Measurements from ENCODE around the gene YIPF3. TPM values are rescaled to one million over a fixed set of nuclear protein-coding genes. Genes with fewer than 3 reads are reported as not detected.

The YIPF3 gene
- total RNA-seq, 1 donor from 2014 or later: 133 TPM

DNA sequence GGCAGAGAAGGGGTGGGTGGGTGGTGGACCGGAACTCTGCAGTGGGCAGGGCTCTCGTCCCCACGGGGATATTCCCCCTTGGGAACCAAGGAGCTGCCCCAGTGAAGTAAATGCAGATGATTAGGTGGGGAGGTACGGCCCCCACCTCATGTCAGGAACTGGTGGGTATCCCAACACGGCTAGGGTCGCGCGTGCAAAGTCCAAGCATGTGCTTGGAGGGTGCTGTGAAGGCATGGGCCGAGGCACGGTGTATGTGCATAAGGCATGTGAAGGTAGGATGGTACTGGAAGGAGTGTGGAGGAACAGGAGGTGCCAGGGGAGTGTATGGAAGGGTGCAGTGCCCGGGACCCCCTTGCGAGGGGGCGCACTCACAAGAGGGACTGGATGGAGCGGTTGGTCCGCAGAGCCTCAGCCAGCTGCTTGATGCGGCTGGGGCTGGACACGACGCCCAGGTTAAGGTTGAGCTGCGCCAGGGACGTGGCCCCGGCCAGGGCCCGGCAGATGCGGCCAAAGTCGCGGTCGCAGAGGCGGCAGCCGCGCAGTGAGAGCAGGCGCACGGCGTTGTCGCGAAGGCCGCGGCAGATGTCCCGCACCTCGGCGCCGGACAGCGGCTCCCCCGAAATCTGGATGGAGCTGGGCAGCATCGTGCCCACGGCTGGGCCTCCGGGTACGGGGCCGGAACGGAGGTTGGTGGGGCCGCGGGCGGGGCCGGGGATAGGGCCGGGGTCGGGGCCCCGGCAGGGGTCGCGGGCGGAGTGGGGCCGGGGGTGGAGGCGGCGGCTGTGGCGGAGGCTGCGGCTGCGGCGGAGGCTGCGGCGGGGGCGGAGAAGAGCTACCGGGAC, 7.4 kb downstream of the YIPF3 start:
- H3K4me1 Mint-ChIP-seq (ENCODE audit: low read depth): peaks cover 11% of the 10 kb centered on the region
- H3K27ac Mint-ChIP-seq (ENCODE audit: unreplicated experiment): no peak overlapping the region
- H3K9me3 Mint-ChIP-seq (ENCODE audit: low read depth): no peaks in the 10 kb centered on the region
- no peaks in the 10 kb centered on the region for H3K27me3 Mint-ChIP-seq (ENCODE audit: low read depth)
- TF ChIP-seq, protein P1, sequence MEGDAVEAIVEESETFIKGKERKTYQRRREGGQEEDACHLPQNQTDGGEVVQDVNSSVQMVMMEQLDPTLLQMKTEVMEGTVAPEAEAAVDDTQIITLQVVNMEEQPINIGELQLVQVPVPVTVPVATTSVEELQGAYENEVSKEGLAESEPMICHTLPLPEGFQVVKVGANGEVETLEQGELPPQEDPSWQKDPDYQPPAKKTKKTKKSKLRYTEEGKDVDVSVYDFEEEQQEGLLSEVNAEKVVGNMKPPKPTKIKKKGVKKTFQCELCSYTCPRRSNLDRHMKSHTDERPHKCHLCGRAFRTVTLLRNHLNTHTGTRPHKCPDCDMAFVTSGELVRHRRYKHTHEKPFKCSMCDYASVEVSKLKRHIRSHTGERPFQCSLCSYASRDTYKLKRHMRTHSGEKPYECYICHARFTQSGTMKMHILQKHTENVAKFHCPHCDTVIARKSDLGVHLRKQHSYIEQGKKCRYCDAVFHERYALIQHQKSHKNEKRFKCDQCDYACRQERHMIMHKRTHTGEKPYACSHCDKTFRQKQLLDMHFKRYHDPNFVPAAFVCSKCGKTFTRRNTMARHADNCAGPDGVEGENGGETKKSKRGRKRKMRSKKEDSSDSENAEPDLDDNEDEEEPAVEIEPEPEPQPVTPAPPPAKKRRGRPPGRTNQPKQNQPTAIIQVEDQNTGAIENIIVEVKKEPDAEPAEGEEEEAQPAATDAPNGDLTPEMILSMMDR (IDR thresholded peaks at IDR 0.05): no peak
- DNase-seq (ENCODE audit: low spot score): no peak
- H3K4me3 Mint-ChIP-seq (ENCODE audit: unreplicated experiment): peak overlapping the region; percentile 70
- H3K36me3 Mint-ChIP-seq (ENCODE audit: low read depth): peaks cover 16% of the 10 kb centered on the region

DNA sequence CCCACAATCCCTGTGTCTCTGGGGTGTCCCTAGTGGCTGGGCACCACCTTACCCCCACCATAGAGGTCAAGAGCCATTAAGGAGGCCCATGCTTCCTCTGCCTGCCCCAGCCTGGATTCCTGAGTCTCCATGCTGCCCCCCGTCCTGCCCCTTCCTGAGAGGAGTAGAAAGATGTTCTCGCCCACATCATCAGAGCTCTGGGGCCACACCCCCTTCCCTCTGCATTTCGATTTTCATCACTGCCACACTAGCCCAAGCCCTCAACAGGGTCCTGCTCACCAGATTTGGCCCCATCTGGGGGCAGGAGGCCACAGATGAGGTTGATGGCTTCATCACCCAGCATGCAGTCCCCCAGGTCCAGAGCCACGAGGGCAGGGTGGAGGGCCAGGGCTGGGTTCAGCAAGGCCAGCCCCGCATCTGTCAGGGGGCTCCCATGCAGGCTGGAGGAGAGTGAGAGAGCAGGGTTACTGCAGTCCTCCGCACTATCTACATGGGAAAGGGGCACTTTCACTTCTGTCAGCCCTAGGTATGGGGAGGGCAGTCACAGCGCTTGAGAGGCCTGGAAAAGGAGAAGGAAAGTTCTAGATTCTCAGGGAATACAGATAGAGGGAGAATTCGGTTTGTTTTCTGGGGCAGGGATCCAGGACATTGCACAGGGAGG, 8.1 kb downstream of the YIPF3 start:
- no peaks in the 10 kb centered on the region for H3K9me3 Mint-ChIP-seq (ENCODE audit: low read depth)
- DNase-seq (ENCODE audit: low spot score): no peak
- H3K27me3 Mint-ChIP-seq (ENCODE audit: low read depth): no peaks in the 10 kb centered on the region
- peaks cover 7% of the 10 kb centered on the region for H3K4me1 Mint-ChIP-seq (ENCODE audit: low read depth)
- no peak overlapping the region for H3K27ac Mint-ChIP-seq (ENCODE audit: unreplicated experiment)
- H3K36me3 Mint-ChIP-seq (ENCODE audit: low read depth): peaks cover 16% of the 10 kb centered on the region
- TF ChIP-seq, protein P1 (IDR thresholded peaks at IDR 0.05): no peak
- H3K4me3 Mint-ChIP-seq (ENCODE audit: unreplicated experiment): peak overlapping the region; percentile 70

DNA sequence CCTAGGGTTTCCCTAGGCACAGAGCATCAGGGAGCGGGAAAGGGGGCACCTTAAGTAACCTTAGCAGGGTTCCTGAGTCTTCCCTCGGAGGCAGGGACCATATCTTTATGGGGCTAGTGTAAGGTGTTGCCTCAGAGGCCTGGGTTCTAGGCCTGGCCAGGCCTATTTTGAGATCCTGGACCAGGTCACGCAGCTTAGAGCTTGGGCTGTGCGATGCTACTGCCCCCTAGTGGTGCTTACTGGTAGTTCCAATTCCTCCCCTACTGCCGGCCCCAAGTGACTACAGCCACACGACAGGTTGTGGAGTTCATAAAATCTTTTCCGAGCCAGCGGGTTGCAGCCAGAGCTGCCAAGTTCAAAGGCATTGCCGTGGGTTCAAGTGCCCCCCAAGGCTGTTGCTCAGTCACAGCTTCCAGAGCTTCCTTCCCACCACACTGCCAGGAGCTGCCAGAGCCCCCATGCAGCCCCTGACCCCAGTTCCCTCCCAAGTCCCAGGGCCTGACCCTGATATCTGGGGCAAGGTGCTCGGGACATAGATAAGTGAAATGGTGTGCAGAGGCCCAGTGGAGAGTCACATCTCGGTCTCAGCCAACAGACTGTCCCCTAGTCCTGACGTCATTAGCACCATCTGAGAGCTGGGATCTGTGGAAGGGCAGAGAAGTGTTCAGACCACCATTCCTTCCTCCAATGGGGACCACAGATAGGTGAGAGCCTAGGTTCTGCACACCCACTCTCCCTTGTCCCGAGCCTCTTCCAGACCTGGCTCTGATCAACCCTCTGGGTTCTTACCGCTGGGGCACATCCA, 9.9 kb downstream of the YIPF3 start:
- Mint-ChIP-seq H3K9me3 (ENCODE audit: low read depth) (no peaks in the 10 kb centered on the region), H3K27ac (ENCODE audit: unreplicated experiment) (no peak overlapping the region), H3K4me3 (ENCODE audit: unreplicated experiment) (no peak overlapping the region), H3K27me3 (ENCODE audit: low read depth) (no peaks in the 10 kb centered on the region), H3K36me3 (ENCODE audit: low read depth) (peaks cover 13% of the 10 kb centered on the region), H3K4me1 (ENCODE audit: low read depth) (peaks cover 7% of the 10 kb centered on the region)
- DNase-seq (ENCODE audit: low spot score): no peak
- TF ChIP-seq, protein P1 (IDR thresholded peaks at IDR 0.05): peak; percentile 96

DNA sequence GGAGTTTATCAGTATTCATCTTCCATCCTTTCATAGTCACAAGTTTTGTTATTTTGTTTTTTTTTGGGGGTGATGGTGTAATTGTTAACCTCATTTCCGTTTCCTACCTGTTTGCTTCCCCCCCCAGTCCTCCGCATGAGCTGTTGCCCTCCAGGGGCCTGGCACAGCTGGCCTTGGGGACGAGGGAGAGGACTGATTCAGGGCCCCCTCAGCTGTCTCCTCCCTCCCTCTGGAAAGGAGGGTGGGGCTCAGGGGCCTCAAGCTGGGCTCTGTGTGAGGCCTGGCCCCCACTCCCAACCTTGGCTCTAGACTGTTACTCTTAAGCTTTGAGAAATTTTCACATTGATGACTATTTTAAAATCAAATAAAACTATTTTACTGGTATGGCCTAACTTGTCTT, 10.6 kb downstream of the YIPF3 start:
- no peak for DNase-seq (ENCODE audit: low spot score)
- TF ChIP-seq, protein P1 (IDR thresholded peaks at IDR 0.05): no peak
- no peaks in the 10 kb centered on the region for H3K27me3 Mint-ChIP-seq (ENCODE audit: low read depth)
- no peak overlapping the region for H3K27ac Mint-ChIP-seq (ENCODE audit: unreplicated experiment)
- H3K36me3 Mint-ChIP-seq (ENCODE audit: low read depth): peaks cover 14% of the 10 kb centered on the region
- H3K4me3 Mint-ChIP-seq (ENCODE audit: unreplicated experiment): no peak overlapping the region
- H3K9me3 Mint-ChIP-seq (ENCODE audit: low read depth): no peaks in the 10 kb centered on the region
- H3K4me1 Mint-ChIP-seq (ENCODE audit: low read depth): peaks cover 7% of the 10 kb centered on the region

DNA sequence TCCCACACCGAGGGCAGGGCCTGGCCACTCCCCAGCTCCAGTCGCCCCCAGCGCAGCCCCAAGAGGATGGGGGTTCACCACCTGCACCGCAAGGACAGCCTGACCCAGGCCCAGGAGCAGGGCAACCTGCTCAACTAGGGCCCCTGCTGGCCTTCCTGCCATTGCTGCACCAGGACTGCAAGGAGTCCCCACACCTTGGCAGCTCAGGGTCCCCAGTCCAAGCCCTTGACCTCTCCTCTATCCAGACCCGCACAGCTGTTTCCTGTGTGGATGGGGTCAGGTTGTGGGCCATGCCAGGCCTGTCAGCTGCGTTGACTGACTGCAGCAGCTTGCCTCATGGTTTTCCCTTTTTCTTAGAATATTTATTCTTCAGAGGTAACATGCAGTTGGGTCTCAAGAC, 11.0 kb downstream of the YIPF3 start:
- Mint-ChIP-seq H3K27me3 (ENCODE audit: low read depth) (no peaks in the 10 kb centered on the region), H3K36me3 (ENCODE audit: low read depth) (peaks cover 14% of the 10 kb centered on the region)
- no peak for DNase-seq (ENCODE audit: low spot score)

More for the DNA sequence above, 11.0 kb downstream of the YIPF3 start:
- Mint-ChIP-seq H3K4me3 (ENCODE audit: unreplicated experiment) (no peak overlapping the region), H3K4me1 (ENCODE audit: low read depth) (peaks cover 7% of the 10 kb centered on the region), H3K9me3 (ENCODE audit: low read depth) (no peaks in the 10 kb centered on the region), H3K27ac (ENCODE audit: unreplicated experiment) (no peak overlapping the region)
- TF ChIP-seq, protein P1 (IDR thresholded peaks at IDR 0.05): no peak
